CD4-positive, alpha-beta memory T cell (primary cell): ENCODE data around the gene GPATCH2L. TPM values are rescaled to one million over a fixed set of nuclear protein-coding genes. Genes with fewer than 3 reads are reported as not detected.

Experiments used
- CTCF ChIA-PET: fragments of 350-600 bp; sonication (Branson Sonifier 250); formaldehyde crosslinking; loops from one replicate; lab custom pipeline; 2021; ENCODE audit warnings: inconsistent platforms; ENCODE audit not compliant: partially characterized antibody; lab: Charles Lee
- POLR2A ChIA-PET: fragments of 350-600 bp; sonication (Branson Sonifier 250); formaldehyde crosslinking; loops from one replicate; lab custom pipeline; 2021; ENCODE audit not compliant: partially characterized antibody; lab: Charles Lee
- DNase-seq, 5 donors: peaks; one replicate each; pipeline versions ENCODE4 v3.0.0 to v3.0.0-alpha.2; 2020 to 2022; ENCODE audit warnings: mixed read lengths in 1 of 5
- H3K27ac ChIP-seq: one replicate; pipeline ENCODE4 v1.7.0; 2013; ENCODE audit warnings: low read depth, low read length
- H3K27me3 ChIP-seq: 2 replicates; pipeline ENCODE4 v1.7.0; 2013; ENCODE audit warnings: mild to moderate bottlenecking, low read length, moderate library complexity; ENCODE audit not compliant: insufficient read depth
- H3K36me3 ChIP-seq: 2 replicates; pipeline ENCODE4 v1.7.0; 2013; ENCODE audit warnings: mild to moderate bottlenecking, low read length, moderate library complexity; ENCODE audit not compliant: insufficient read depth
- H3K4me1 ChIP-seq: 2 replicates; pipeline ENCODE4 v1.7.0; 2013; ENCODE audit warnings: mild to moderate bottlenecking, low read length, moderate library complexity; ENCODE audit not compliant: insufficient read depth
- H3K4me3 ChIP-seq, 2 donors: one replicate each; pipeline ENCODE4 v1.7.0; 2013; ENCODE audit warnings: low read length in 2 of 2, mild to moderate bottlenecking in 1 of 2
- H3K9me3 ChIP-seq, 2 donors: one replicate each; pipeline ENCODE4 v1.7.0; 2013; ENCODE audit warnings: low read length in 2 of 2, control low read depth in 1 of 2; ENCODE audit not compliant: control insufficient read depth in 1 of 2
- H3K27ac Mint-ChIP-seq, 7 donors: one replicate each; pipeline ENCODE4 v1.8.0; 2020 to 2021; ENCODE audit warnings: mixed read lengths in 7 of 7, mild to moderate bottlenecking in 6 of 7, inconsistent platforms in 3 of 7, moderate library complexity in 3 of 7
- H3K27me3 Mint-ChIP-seq, 2 donors: one replicate each; pipeline ENCODE4 v1.8.0; 2020 to 2021; ENCODE audit warnings: mixed read lengths in 2 of 2
- H3K36me3 Mint-ChIP-seq, 2 donors: one replicate each; pipeline ENCODE4 v1.8.0; 2020 to 2021; ENCODE audit warnings: mixed read lengths in 2 of 2, inconsistent platforms in 1 of 2, mild to moderate bottlenecking in 1 of 2
- H3K4me1 Mint-ChIP-seq, 4 donors: one replicate each; pipeline ENCODE4 v1.8.0; 2020 to 2021; ENCODE audit warnings: mixed read lengths in 4 of 4, mild to moderate bottlenecking in 1 of 4
- H3K4me3 Mint-ChIP-seq, 8 donors: one replicate each; pipeline ENCODE4 v1.8.0; 2020 to 2021; ENCODE audit warnings: mixed read lengths in 8 of 8, mild to moderate bottlenecking in 7 of 8, moderate library complexity in 6 of 8, inconsistent platforms in 3 of 8
- H3K9me3 Mint-ChIP-seq, 8 donors: one replicate each; pipeline ENCODE4 v1.8.0; 2020 to 2021; ENCODE audit warnings: mixed read lengths in 8 of 8, mild to moderate bottlenecking in 5 of 8, inconsistent platforms in 3 of 8, moderate library complexity in 1 of 8
- intact Hi-C: fragments of 100-400 bp; cut with micrococcal nuclease; formaldehyde crosslinking; loops from one replicate; pipeline ENCODE4 v1.15.1; 2023
- polyA plus RNA-seq, 2 donors: library from polyadenylated mRNA; unstranded; fragments of 300-500 nt; fragmentation: Illumina TruSeq; gene quantifications; one replicate each; pipeline ENCODE4 v1.2.3, GENCODE V29; 2021
- total RNA-seq, 2 experiments: library from RNA; stranded (reverse); gene quantifications; one replicate each; pipeline ENCODE4 v1.2.3, GENCODE V29; 2021

GPATCH2L gene
- total and polyA plus RNA-seq, 4 experiments from 2014 or later, result 7.9 to 70.1 (median 40.4) TPM

- H3K27me3 Mint-ChIP-seq, result no peaks in the 10 kb centered on the region
- Histone ChIP-seq H3K4me3 (no peak overlapping the region), H3K36me3 (peaks cover 24% of the 10 kb centered on the region), H3K9me3 (no peaks in the 10 kb centered on the region), H3K4me1 (no peaks in the 10 kb centered on the region), H3K27ac (no peak overlapping the region), H3K27me3 (no peaks in the 10 kb centered on the region)
- no peaks in the 10 kb centered on the region for H3K9me3 Mint-ChIP-seq
- intact Hi-C loops, result no loop called here
- ChIA-PET POLR2A (no interaction called here), CTCF (no interaction called here)
- DNase-seq, result no peak
- no peak overlapping the region for H3K27ac Mint-ChIP-seq
- peaks cover 74 to 75% of the 10 kb centered on the region in 2 donors for H3K36me3 Mint-ChIP-seq
- H3K4me3 Mint-ChIP-seq, result no peak overlapping the region
- no peaks in the 10 kb centered on the region for H3K4me1 Mint-ChIP-seq
Measured at GRCh38 chr14:76201162-76201561, 49.4 kb downstream of the GPATCH2L start.

- intact Hi-C loops, result no loop called here
- Histone ChIP-seq H3K9me3 (no peaks in the 10 kb centered on the region), H3K27me3 (no peaks in the 10 kb centered on the region), H3K4me1 (no peaks in the 10 kb centered on the region), H3K4me3 (no peak overlapping the region), H3K27ac (no peak overlapping the region), H3K36me3 (peaks cover 10% of the 10 kb centered on the region)
- no peak overlapping the region for H3K27ac Mint-ChIP-seq
- H3K4me3 Mint-ChIP-seq, result no peak overlapping the region
- POLR2A ChIA-PET, result no interaction called here
- DNase-seq, result no peak
- no peaks in the 10 kb centered on the region for H3K9me3 Mint-ChIP-seq
- H3K36me3 Mint-ChIP-seq, result peaks cover 58 to 63% of the 10 kb centered on the region in 2 donors
- H3K4me1 Mint-ChIP-seq, result no peaks in the 10 kb centered on the region
- CTCF ChIA-PET, result no interaction called here
- no peaks in the 10 kb centered on the region for H3K27me3 Mint-ChIP-seq
Measured at GRCh38 chr14:76203086-76204001, 51.6 kb downstream of the GPATCH2L start.

- H3K36me3 ChIP-seq, result peaks cover 8% of the 10 kb centered on the region
- H3K36me3 Mint-ChIP-seq, result peaks cover 51 to 56% of the 10 kb centered on the region in 2 donors
- no peak overlapping the region for H3K27ac ChIP-seq
- no peaks in the 10 kb centered on the region for H3K4me1 ChIP-seq
- no peaks in the 10 kb centered on the region for H3K27me3 Mint-ChIP-seq
- no peaks in the 10 kb centered on the region for H3K9me3 ChIP-seq
- DNase-seq, result no peak
- intact Hi-C loops, result no loop called here
- H3K9me3 Mint-ChIP-seq, result no peaks in the 10 kb centered on the region
- H3K4me3 Mint-ChIP-seq, result no peak overlapping the region
- H3K27ac Mint-ChIP-seq, result no peak overlapping the region
- H3K27me3 ChIP-seq, result no peaks in the 10 kb centered on the region
- POLR2A ChIA-PET, result no interaction called here
- H3K4me3 ChIP-seq, result no peak overlapping the region
- CTCF ChIA-PET, result interaction anchor here (1.4 kb wide), 1 partner anchor 26 kb away, joined by 3 read pairs; no protein-coding TSS in a partner anchor
- no peaks in the 10 kb centered on the region for H3K4me1 Mint-ChIP-seq
Measured at GRCh38 chr14:76204461-76205230, 52.9 kb downstream of the GPATCH2L start.

- CTCF ChIA-PET, result interaction anchor here (1.4 kb wide), 1 partner anchor 27 kb away, joined by 3 read pairs; no protein-coding TSS in a partner anchor
- H3K27ac ChIP-seq, result no peak overlapping the region
- intact Hi-C loops, result no loop called here
Measured at GRCh38 chr14:76205708-76206107, 54.0 kb downstream of the GPATCH2L start.

GRCh38 chr14:76208340-76208739 lies 56.6 kb downstream of the GPATCH2L start:
- CTCF ChIA-PET, result interaction anchor here (0.6 kb wide), 1 partner anchor 1908 kb away, joined by 4 read pairs; no protein-coding TSS in a partner anchor
- no peaks in the 10 kb centered on the region for H3K36me3 ChIP-seq
- H3K27ac ChIP-seq, result no peak overlapping the region
- Mint-ChIP-seq H3K9me3 (peaks cover 0 to 5% (median 3%) of the 10 kb centered on the region in 8 donors), H3K27ac (no peak overlapping the region), H3K4me3 (no peak overlapping the region), H3K4me1 (no peaks in the 10 kb centered on the region), H3K36me3 (peaks cover 18 to 21% of the 10 kb centered on the region in 2 donors), H3K27me3 (no peaks in the 10 kb centered on the region)
- DNase-seq, result no peak
- no peaks in the 10 kb centered on the region for H3K27me3 ChIP-seq
- POLR2A ChIA-PET, result no interaction called here
- H3K4me3 ChIP-seq, result no peak overlapping the region
- no peaks in the 10 kb centered on the region for H3K4me1 ChIP-seq
- intact Hi-C loops, result no loop called here
- no peaks in the 10 kb centered on the region for H3K9me3 ChIP-seq

More at GRCh38 chr14:76205708-76206107, 54.0 kb downstream of the GPATCH2L start:
- H3K9me3 Mint-ChIP-seq, result no peaks in the 10 kb centered on the region
- no peaks in the 10 kb centered on the region for H3K27me3 Mint-ChIP-seq
- POLR2A ChIA-PET, result no interaction called here
- no peak overlapping the region for H3K4me3 Mint-ChIP-seq
- no peaks in the 10 kb centered on the region for H3K27me3 ChIP-seq
- peaks cover 5% of the 10 kb centered on the region for H3K36me3 ChIP-seq
- H3K36me3 Mint-ChIP-seq, result peaks cover 42 to 47% of the 10 kb centered on the region in 2 donors
- H3K4me1 Mint-ChIP-seq, result no peaks in the 10 kb centered on the region
- H3K4me3 ChIP-seq, result no peak overlapping the region
- H3K4me1 ChIP-seq, result no peaks in the 10 kb centered on the region
- DNase-seq, result no peak
- no peaks in the 10 kb centered on the region for H3K9me3 ChIP-seq
- no peak overlapping the region for H3K27ac Mint-ChIP-seq

- intact Hi-C loops, result no loop called here
- no peak overlapping the region for H3K27ac Mint-ChIP-seq
- H3K27me3 Mint-ChIP-seq, result no peaks in the 10 kb centered on the region
- H3K4me3 ChIP-seq, result no peak overlapping the region
- POLR2A ChIA-PET, result no interaction called here
- H3K4me1 ChIP-seq, result no peaks in the 10 kb centered on the region
- no peak overlapping the region for H3K27ac ChIP-seq
- H3K36me3 ChIP-seq, result no peaks in the 10 kb centered on the region
- no peaks in the 10 kb centered on the region for H3K4me1 Mint-ChIP-seq
- no peak for DNase-seq
- H3K9me3 Mint-ChIP-seq, result peaks cover 0 to 10% (median 5%) of the 10 kb centered on the region in 8 donors
- CTCF ChIA-PET, result no interaction called here
- H3K36me3 Mint-ChIP-seq, result peaks cover 4 to 9% of the 10 kb centered on the region in 2 donors
- H3K9me3 ChIP-seq, result no peaks in the 10 kb centered on the region
- H3K4me3 Mint-ChIP-seq, result no peak overlapping the region
- H3K27me3 ChIP-seq, result no peaks in the 10 kb centered on the region
Measured at GRCh38 chr14:76212242-76212641, 60.5 kb downstream of the GPATCH2L start.

- H3K36me3 ChIP-seq, result no peaks in the 10 kb centered on the region
- no peaks in the 10 kb centered on the region for H3K9me3 ChIP-seq
- intact Hi-C loops, result no loop called here
- H3K27me3 Mint-ChIP-seq, result no peaks in the 10 kb centered on the region
- H3K27ac Mint-ChIP-seq, result no peak overlapping the region
- H3K36me3 Mint-ChIP-seq, result peaks cover 0 to 3% of the 10 kb centered on the region in 2 donors
- H3K4me1 Mint-ChIP-seq, result no peaks in the 10 kb centered on the region
- peaks cover 0 to 24% (median 13%) of the 10 kb centered on the region in 8 donors for H3K9me3 Mint-ChIP-seq
- H3K4me1 ChIP-seq, result no peaks in the 10 kb centered on the region
- no peak overlapping the region for H3K4me3 Mint-ChIP-seq
- H3K27me3 ChIP-seq, result no peaks in the 10 kb centered on the region
- POLR2A ChIA-PET, result no interaction called here
- DNase-seq, result no peak
- H3K4me3 ChIP-seq, result no peak overlapping the region
- H3K27ac ChIP-seq, result no peak overlapping the region
- CTCF ChIA-PET, result no interaction called here
Measured at GRCh38 chr14:76217179-76217578, 65.5 kb downstream of the GPATCH2L start.
